ENCODE measurements around the gene GPC6.

The GPC6 gene

DNA sequence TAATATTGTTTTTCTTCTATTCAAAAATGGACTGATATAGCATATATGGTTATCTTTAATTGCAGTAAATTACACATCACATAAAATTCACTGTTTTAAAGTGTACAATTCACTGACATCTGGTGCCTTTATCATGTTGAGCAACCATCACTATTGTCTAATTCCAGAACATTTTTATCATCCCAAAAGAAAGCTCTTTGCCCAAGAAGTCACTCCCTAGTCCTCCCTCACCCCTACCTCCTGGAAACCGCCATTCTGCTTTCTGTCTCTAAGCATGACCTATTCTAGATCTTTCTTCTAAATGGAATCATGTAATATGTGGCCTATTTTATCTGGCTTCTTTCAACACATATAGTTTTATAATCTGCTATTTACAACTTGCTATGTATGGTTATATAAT, 727.2 kb downstream of the GPC6 start:
- no peak for DNase-seq

DNA sequence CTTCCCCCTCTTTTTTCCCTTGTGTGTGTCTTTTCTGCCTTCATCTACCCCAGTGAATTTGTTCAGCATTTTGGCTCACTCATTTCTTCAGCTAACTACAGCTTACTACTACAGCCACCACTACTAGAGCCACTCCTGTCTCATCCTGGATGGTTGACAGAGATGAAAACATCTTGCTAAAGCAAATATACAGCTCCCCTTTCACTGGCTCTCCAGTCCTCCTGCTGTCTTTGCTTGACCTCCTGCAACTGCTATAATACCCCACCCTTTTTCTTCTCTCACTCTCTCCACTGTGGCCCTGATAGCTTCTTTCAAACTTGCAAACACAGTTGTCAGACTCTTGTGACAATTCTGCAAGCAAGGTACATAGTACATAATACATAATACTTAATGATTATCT, 729.3 kb downstream of the GPC6 start:
- DNase-seq, result no peak

GRCh38 chr13:93956426-93956825, 729.8 kb downstream of the GPC6 start:
- no peak for DNase-seq

- no peak for DNase-seq
These were observed 730.8 kb downstream of the GPC6 start for GRCh38 chr13:93957371-93957770.

DNA sequence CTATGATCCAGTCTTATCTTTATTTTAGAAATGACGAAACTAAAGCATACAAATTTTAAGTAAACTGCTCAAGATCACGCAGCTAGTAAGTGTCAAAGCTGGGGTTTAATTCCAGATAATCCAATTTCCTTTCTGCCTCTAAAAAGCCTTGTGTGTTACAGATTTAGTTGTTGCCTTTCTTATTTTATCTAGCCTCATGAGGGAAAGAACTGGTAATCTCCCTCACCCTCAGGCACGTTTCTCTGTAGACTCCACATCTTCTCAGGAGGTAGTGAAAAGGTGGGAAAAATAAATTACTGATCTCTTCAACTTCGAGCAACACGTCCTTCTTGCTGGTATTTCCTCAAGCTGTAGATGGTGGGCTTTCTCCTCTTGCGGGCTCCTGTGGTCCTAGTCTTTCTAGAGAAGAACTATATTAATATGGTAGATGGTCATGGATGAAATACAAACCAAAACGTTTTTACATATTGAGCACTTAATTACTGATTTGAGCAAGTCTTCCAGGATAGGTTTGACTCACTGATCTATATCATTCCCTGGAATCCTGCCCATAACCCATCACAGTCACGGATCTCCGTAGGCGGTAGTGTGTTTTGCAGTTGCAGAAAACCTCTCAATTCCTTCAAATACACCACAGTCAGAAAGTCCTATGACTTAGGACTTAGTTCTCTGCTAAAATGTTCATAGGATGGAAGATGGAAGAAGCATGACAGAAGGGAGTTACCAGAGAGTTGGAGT, 733.4 kb downstream of the GPC6 start:
- DNase-seq, result no peak

GRCh38 chr13:93963266-93964145, 736.9 kb downstream of the GPC6 start:
- DNase-seq, result no peak

- DNase-seq, result no peak
These were observed 737.5 kb downstream of the GPC6 start for GRCh38 chr13:93964146-93964512.

DNA sequence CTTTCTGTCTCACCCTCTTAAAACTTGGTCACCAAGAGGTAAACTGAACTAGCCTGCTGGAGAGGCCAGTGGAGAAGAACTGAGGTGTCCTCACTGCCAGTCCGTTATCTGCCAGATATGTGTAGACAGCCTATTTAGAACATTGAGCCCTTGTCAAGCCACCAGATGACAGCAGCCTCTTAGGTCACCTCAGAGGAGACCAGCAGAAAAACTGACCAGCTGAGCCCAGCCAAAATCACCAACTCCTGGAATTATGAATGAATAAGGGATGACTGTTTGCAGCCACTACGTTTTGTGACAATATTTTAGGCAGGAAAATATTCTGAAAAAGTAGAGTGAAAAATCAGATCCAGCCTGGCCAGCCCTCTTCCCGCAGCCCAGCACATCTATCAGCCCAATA, 739.0 kb downstream of the GPC6 start:
- no peak for DNase-seq

- no peak for DNase-seq
These were observed 739.8 kb downstream of the GPC6 start for GRCh38 chr13:93966267-93966936.

- DNase-seq, result no peak
These were observed 740.7 kb downstream of the GPC6 start for GRCh38 chr13:93967286-93967685.

- no peak for DNase-seq
These were observed 748.6 kb downstream of the GPC6 start for GRCh38 chr13:93975242-93975641.

DNA sequence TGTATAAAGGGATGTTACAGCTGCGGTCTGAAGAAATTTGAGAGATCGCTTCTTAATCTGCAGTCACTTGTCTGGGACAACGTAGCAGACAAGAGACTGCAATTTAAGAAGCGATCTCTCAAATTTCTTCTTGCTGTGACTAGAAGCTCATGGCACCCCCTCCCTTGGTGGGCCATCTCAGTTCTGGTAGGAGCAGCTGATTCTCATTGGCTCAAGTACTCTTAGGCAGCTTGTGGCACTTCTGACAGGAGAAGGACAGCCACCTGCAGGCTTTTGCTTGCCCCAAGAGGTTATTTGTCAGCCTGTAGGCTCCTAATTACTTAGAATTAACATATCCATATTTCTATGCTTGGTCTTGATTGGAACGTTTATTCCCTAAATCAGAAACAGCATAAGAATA, 749.9 kb downstream of the GPC6 start:
- no peak for DNase-seq

- DNase-seq, result no peak
These were observed 751.4 kb downstream of the GPC6 start for GRCh38 chr13:93977986-93978385.

- DNase-seq, result no peak
These were observed 754.9 kb downstream of the GPC6 start for GRCh38 chr13:93981426-93981977.

DNA sequence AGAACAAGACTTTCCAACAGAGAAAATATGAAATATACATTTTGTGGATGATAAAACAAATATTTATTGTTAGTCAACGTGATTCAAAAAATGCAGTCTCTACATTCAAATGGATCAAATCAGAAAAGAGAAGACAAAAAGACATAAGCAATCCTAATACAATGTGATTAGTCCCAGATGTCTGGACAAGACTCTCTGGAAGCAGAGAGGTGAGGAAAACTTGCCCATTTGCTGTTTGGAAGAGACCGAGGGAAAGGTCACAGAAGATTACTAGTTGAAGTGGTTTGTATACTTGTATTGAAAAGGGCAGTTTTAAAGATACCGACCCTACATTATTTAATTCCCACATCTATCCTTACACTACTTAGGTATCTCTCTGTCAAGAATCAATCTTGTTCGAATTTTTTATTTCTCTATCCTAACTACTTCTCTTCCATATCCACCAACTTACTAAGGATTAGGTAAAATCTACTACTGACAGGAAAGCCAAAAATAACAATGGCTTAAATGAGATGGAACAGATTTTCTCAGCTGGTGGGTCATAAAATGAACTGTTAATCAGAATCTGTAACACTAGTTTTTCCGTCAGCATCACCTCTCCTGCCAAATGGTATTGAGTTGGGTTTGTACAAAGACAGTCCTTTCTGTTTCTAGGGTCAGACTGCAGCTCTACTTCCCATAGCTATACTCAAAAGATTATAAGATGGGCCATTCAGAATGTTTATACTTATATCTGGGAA, 755.7 kb downstream of the GPC6 start:
- DNase-seq, result no peak

DNA sequence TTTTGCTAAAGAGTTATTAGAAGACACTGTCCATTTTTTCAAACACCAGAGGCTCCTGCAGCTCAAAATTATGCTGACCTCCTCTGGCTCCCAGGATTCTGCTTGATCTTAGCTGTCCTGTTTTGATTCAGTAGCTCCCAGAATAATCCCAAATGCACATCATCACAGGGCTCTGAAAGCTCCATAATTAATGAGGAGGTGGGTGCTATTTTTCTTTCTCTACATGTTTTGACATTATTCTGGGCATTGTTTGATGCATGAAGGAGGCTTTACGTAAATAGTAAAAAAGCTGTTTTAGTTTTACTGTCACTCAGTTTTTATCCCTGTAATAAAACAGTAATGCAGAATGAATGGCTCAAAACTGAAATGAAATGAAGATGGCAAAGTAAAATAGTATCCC, 757.4 kb downstream of the GPC6 start:
- no peak for DNase-seq

DNA sequence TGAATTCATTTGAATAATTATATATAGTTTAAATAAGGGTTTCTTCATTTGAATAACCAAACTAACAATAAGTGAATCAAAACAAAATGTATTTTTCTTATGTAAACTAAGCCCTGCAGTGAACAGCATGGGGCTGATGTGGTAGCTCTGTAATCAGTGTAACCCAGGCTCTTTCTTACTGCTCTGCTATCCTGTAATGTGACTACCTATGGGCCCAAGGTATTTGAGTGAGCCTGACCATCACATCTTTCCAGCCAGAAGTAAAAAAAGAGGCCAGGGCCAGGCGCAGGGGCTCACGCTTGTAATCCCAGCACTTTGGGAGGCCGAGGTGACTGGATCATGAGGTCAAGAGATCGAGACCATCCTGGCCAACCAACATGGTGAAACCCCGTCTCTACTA, 758.3 kb downstream of the GPC6 start:
- DNase-seq, result no peak

DNA sequence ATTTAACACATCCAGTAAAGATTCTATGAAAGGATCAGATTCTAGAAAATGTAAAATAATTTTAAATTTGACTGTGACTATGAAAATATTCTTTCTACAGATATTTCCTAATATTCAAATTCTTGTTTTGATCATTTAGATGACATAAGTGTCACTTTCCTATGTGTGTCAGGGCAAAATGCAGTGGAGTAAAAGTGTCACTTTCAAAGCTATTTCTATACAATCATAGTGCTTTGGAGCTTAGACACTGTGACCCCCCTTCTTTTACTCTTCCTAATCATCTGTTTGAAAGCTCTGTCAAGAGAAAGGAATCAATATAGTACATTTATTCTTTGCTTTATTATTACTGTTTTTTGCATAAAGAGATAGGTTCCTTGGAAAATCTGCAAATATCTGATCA, 760.9 kb downstream of the GPC6 start:
- DNase-seq, result no peak

GRCh38 chr13:93991569-93991968, 765.0 kb downstream of the GPC6 start:
- DNase-seq, result no peak

GRCh38 chr13:93996481-93996880, 769.9 kb downstream of the GPC6 start:
- no peak for DNase-seq

DNA sequence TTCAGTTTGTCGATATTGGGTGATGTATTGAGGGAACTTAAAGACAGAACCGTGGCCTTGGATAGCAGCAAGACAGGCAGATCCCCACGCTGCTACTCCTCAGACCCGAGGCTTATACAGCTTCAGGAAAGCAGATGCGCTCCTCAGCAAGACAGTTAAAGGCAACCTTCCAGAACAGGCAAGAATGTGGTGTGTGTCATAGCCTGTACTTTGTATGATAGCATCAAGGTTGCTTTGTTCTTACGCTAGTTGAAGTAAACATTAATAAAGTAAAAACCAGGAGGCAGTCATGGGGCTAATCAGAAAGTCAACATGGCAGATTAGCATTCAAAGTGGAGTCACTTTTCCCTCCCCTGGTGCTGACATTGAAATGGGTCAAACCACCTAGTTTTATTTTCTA, 779.7 kb downstream of the GPC6 start:
- DNase-seq, result no peak

- no peak for DNase-seq
These were observed 780.5 kb downstream of the GPC6 start for GRCh38 chr13:94007072-94007471.

- no peak for DNase-seq
These were observed 783.1 kb downstream of the GPC6 start for GRCh38 chr13:94009701-94010100.

All from CD4-positive, alpha-beta T cell treated with Interleukin-21 for 1 hour (primary cell).